ENCODE results near the gene KCNIP4. TPM values are rescaled to one million over a fixed set of nuclear protein-coding genes. Genes with fewer than 3 reads are reported as not detected.

Gene KCNIP4
- total and polyA plus RNA-seq, 2 of the 4 experiments (the other 2 are of a cell fraction) = not detected

DNA sequence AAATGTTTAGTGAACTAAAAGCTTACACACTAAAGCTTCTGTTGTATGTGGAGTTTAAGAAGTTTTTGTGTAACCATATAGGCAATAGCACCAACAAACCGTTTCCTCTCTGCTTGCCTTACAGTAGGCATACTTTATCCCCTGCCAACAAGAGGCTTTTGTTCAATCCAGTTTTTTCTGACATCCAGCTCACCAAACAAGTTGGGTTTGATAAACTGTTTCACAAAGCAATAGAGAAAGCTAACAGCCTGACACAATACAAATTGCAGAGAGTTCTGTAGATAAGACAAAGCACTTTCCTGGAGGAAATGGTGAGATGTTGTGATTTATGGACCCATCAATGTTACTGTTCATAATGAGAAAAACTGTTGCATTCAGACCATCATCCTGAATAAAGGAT is 1194.5 kb downstream of the KCNIP4 start:
- Histone ChIP-seq H3K4ac (ENCODE audit: low read depth, low read length) (no peak overlapping the region), H3K9ac (ENCODE audit: low read depth, low read length) (no peak overlapping the region), H3K27ac (ENCODE audit: insufficient read depth, low read length) (no peak overlapping the region), H3K4me3 (ENCODE audit: insufficient read depth, low read depth, low read length) (no peak overlapping the region), H3K56ac (ENCODE audit: extremely low read depth, insufficient read depth, low read length) (no peak overlapping the region), H2BK5ac (ENCODE audit: low read depth, low read length, poor library complexity, severe bottlenecking) (no peak overlapping the region), H3K4me1 (ENCODE audit: control insufficient read depth, insufficient read depth, low read length) (no peaks in the 10 kb centered on the region), H3K9me1 (ENCODE audit: insufficient read depth, low read length) (no peaks in the 10 kb centered on the region), H4K8ac (ENCODE audit: low read depth in 2 of 2, low read length in 2 of 2) (no peak overlapping the region), H3K27me3 (ENCODE audit: control insufficient read depth, insufficient read depth, low read length) (no peaks in the 10 kb centered on the region), H2AK5ac (ENCODE audit: low read depth, low read length) (no peak overlapping the region), H3K36me3 (ENCODE audit: control insufficient read depth, insufficient read depth, low read length) (no peaks in the 10 kb centered on the region), H2AFZ (replicated peaks; ENCODE audit: low read length, poor library complexity) (no peak overlapping the region), H3K9me3 (ENCODE audit: control insufficient read depth, insufficient read depth, low read length) (no peaks in the 10 kb centered on the region), H3K18ac (ENCODE audit: low read depth, low read length) (no peak overlapping the region), H3K23ac (ENCODE audit: low read depth, low read length) (no peak overlapping the region), H2BK20ac (ENCODE audit: low read depth, low read length) (no peak overlapping the region), H4K20me1 (ENCODE audit: insufficient read depth, low read length) (no peaks in the 10 kb centered on the region), H2AK9ac (replicated peaks; ENCODE audit: low read depth, low read length, poor library complexity) (no peak overlapping the region), H3K4me2 (ENCODE audit: low read depth, low read length) (no peak overlapping the region), H2BK120ac (ENCODE audit: low read depth, low read length) (no peak overlapping the region), H2BK15ac (ENCODE audit: low read depth, low read length) (no peak overlapping the region), H3K14ac (replicated peaks; ENCODE audit: low read depth, low read length) (no peak overlapping the region), H3K79me1 (ENCODE audit: low read depth in 1 of 2, low read length in 2 of 2) (no peaks in the 10 kb centered on the region), H4K91ac (ENCODE audit: insufficient read depth, low read depth, low read length) (no peak overlapping the region), H4K5ac (ENCODE audit: low read depth, low read length) (no peak overlapping the region)
- no TSS peak for BruUV-seq (replicated peaks)
- WGBS, 2 experiments (ENCODE audit: extremely low coverage in 2 of 2, insufficient read length in 1 of 2) = no CpG with 5 or more reads among the region's 1 CpG
- intact Hi-C loops (cut with micrococcal nuclease) = no loop called here
- ChIA-PET POLR2A (ENCODE audit: unreplicated experiment) (no interaction called here), CTCF (no interaction called here)
- dilution Hi-C loops (cut with HindIII; ENCODE audit: low sequenced_read_pairs, unreplicated experiment) = no loop called here
- DNase-seq = no peak
- ATAC-seq (ENCODE audit: low read depth) = no peak
- in situ Hi-C loops (cut with MboI; ENCODE audit: low sequenced_read_pairs) = no loop called here
- no peak for TF ChIP-seq NFE2L2 (IDR thresholded peaks at IDR 0.05; ENCODE audit: low read depth, low read length)
- TF ChIP-seq POLR2A (IDR thresholded peaks at IDR 0.05; ENCODE audit: low read depth, low read length) = no peak
- TF ChIP-seq CEBPB (IDR thresholded peaks at IDR 0.05; ENCODE audit: low read depth, low read length) = no peak
- no peak for TF ChIP-seq CHD1 (IDR thresholded peaks at IDR 0.05; ENCODE audit: low read depth, low read length)
- TF ChIP-seq RCOR1 (IDR thresholded peaks at IDR 0.05; ENCODE audit: insufficient replicate concordance, low read length) = no peak
- TF ChIP-seq, protein P1, sequence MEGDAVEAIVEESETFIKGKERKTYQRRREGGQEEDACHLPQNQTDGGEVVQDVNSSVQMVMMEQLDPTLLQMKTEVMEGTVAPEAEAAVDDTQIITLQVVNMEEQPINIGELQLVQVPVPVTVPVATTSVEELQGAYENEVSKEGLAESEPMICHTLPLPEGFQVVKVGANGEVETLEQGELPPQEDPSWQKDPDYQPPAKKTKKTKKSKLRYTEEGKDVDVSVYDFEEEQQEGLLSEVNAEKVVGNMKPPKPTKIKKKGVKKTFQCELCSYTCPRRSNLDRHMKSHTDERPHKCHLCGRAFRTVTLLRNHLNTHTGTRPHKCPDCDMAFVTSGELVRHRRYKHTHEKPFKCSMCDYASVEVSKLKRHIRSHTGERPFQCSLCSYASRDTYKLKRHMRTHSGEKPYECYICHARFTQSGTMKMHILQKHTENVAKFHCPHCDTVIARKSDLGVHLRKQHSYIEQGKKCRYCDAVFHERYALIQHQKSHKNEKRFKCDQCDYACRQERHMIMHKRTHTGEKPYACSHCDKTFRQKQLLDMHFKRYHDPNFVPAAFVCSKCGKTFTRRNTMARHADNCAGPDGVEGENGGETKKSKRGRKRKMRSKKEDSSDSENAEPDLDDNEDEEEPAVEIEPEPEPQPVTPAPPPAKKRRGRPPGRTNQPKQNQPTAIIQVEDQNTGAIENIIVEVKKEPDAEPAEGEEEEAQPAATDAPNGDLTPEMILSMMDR (conservative IDR thresholded peaks at IDR 0.05; ENCODE audit: low read depth, low read length) = no peak
- no peak for TF ChIP-seq SMC3 (IDR thresholded peaks at IDR 0.05; ENCODE audit: low read depth, low read length)
- no peak for TF ChIP-seq RAD21 (IDR thresholded peaks at IDR 0.05; ENCODE audit: low read length)
- no peak for TF ChIP-seq FOS (IDR thresholded peaks at IDR 0.05; ENCODE audit: low read depth, low read length)
- no peak for TF ChIP-seq RFX5 (IDR thresholded peaks at IDR 0.05; ENCODE audit: low read depth, low read length)
